Sigmoid colon (tissue), 4 donors: ENCODE results near the gene GLYR1.

ENCODE experiments used
- CTCF ChIP-seq, 4 experiments: fragments of 450-650 bp in 3 of 4; fragments of 200-600 bp in 1 of 4; IDR thresholded peaks; one replicate each; pipeline ENCODE4 v1.5.1; 2016 to 2019; ENCODE audit warnings: antibody characterized with exemption in 4 of 4, mild to moderate bottlenecking in 3 of 4, moderate library complexity in 2 of 4
- EP300 ChIP-seq, 4 donors: sonication (generic); formaldehyde crosslinking; IDR thresholded peaks; one replicate each; pipeline ENCODE4 v1.6.1; 2017; ENCODE audit warnings: antibody characterized with exemption in 4 of 4
- POLR2A ChIP-seq, 2 donors: fragments of 450-650 bp; IDR thresholded peaks; one replicate each; pipeline ENCODE4 v1.6.1; 2016; ENCODE audit warnings: antibody characterized with exemption in 2 of 2, mild to moderate bottlenecking in 2 of 2, moderate library complexity in 2 of 2
- POLR2AphosphoS5 ChIP-seq, 4 donors: sonication (generic); formaldehyde crosslinking; IDR thresholded peaks; one replicate each; pipeline ENCODE4 v1.6.1; 2017; ENCODE audit warnings: antibody characterized with exemption in 4 of 4

- no peak for TF ChIP-seq CTCF (IDR thresholded peaks at IDR 0.05)
- no peak for TF ChIP-seq EP300 (IDR thresholded peaks at IDR 0.05)
- TF ChIP-seq POLR2A (IDR thresholded peaks at IDR 0.05): no peak
- TF ChIP-seq POLR2AphosphoS5 (IDR thresholded peaks at IDR 0.05): no peak
These were observed 66.9 kb downstream of the GLYR1 start for GRCh38 chr16:4780235-4780634.
